ENCODE data around the gene PTPA.

PTPA gene

DNA sequence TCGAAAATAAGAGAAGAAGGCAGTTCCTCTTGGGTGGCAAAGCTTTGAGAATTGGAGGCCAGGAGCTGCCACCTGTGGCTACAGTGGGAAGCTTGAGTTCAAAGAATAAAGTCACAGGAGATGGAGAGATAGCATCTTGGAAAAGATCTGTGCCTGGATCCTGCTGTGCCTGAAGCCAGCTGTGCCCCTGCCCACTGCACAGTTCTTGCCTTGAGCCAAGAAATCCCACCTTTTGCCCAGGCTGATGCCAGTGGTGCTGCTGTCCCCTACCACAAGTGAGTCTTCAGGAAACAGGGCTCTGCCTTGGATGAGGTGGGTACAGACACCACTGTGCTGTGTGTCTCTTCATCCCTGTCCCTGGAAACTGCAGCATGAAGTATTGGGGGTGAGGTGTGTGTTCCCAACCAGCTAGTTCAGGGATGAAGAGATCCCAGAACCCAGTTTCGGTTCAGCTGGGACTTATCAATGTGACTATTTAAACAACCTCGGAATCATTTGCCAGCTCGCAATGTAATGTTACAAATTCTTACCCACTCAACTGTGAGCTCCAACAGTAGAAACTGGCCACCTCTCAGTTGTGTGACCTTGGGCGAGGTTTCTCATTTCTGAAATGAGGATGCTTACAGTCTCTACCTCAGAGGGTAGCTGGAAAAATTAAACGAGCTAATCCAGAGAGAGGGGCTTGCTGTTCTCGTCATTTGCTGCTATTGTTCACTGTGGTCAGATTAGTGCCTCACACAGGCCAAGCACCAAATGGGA lies 61.0 kb downstream of the PTPA start:
- TF ChIP-seq PAX5 (IDR thresholded peaks at IDR 0.05; ENCODE audit: insufficient read depth, low read length, severe bottlenecking) = no peak
- no peak for TF ChIP-seq POU2F2 (IDR thresholded peaks at IDR 0.05; ENCODE audit: low read depth, low read length)
- TF ChIP-seq SPI1 (IDR thresholded peaks at IDR 0.05; ENCODE audit: low read depth, low read length) = no peak
- FAIRE-seq (no peak), DNase-seq (ENCODE audit: insufficient read length, low spot score) (no peak)

DNA sequence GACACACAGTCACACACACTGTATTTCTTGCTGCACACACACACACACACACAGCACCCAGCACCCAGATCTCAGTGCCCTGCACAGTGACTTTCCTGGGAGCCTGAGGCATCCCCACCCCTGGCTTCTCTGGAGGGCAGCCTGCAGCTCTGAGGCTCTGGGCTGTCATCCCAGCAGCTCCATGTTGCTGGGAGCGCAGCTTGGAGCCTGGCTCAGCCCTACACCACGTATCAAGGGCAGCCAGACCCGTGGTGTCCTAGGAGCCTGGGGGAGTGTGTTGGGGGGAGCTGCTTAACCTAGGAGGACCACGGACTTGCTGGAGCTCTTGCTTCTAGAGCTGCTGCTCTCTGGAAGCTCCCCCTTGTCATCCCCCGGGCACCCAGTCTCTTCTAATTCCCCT lies 61.6 kb downstream of the PTPA start:
- no peak for DNase-seq (ENCODE audit: insufficient read length, low spot score)
- FAIRE-seq = no peak
- TF ChIP-seq POU2F2 (IDR thresholded peaks at IDR 0.05; ENCODE audit: low read depth, low read length) = no peak
- TF ChIP-seq TAF1 (IDR thresholded peaks at IDR 0.05; ENCODE audit: low read depth, low read length) = no peak
- TF ChIP-seq POLR2AphosphoS5 (IDR thresholded peaks at IDR 0.05; ENCODE audit: low read depth, low read length) = no peak
- no peak for TF ChIP-seq PAX5 (IDR thresholded peaks at IDR 0.05; ENCODE audit: insufficient read depth, low read length, severe bottlenecking)
- no peak for TF ChIP-seq POLR2A (IDR thresholded peaks at IDR 0.05; ENCODE audit: low read depth, low read length)
- TF ChIP-seq SPI1 (IDR thresholded peaks at IDR 0.05; ENCODE audit: low read depth, low read length) = no peak

- no peak for FAIRE-seq
- DNase-seq (ENCODE audit: insufficient read length, low spot score) = no peak
- TF ChIP-seq SPI1 (IDR thresholded peaks at IDR 0.05; ENCODE audit: low read depth, low read length) = no peak
- no peak for TF ChIP-seq PAX5 (IDR thresholded peaks at IDR 0.05; ENCODE audit: insufficient read depth, low read length, severe bottlenecking)
- no peak for TF ChIP-seq POLR2A (IDR thresholded peaks at IDR 0.05; ENCODE audit: low read depth, low read length)
- TF ChIP-seq TAF1 (IDR thresholded peaks at IDR 0.05; ENCODE audit: low read depth, low read length) = no peak
- no peak for TF ChIP-seq POLR2AphosphoS5 (IDR thresholded peaks at IDR 0.05; ENCODE audit: low read depth, low read length)
- TF ChIP-seq POU2F2 (IDR thresholded peaks at IDR 0.05; ENCODE audit: low read depth, low read length) = no peak
Measured at GRCh38 chr9:129173296-129174101, 62.3 kb downstream of the PTPA start.

DNA sequence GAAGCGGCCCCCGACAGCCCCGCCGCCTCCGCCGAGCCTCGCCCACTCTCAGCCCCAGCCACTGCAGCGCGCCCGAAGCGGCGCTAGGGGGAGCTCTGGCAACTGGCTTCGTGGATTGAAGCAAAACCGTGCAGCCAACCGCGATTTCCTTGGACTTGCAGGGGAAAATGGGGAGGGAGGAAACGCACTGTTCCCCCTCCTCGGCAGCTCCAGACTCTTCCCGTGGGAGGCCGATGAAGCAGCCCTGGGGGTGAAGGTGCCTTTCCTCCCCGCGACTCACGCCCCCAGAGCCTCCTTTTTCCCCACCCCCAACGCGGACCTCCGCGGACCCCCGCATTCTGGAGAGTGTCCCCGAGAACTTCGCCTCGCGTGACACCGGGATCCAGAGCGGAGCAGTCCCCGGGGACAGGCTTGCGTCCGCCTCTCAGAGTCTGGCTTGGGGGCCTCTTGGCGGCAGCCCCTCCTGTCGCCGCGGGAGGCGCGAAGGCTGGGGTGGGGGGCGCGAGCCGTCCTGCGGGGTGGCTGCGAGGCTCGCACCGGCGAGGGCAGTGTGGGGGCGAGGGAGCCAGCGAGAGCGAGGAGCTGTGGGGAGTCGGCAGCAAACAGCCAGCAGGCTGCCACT lies 63.0 kb downstream of the PTPA start:
- no peak for TF ChIP-seq POLR2AphosphoS5 (IDR thresholded peaks at IDR 0.05; ENCODE audit: low read depth, low read length)
- TF ChIP-seq SPI1 (IDR thresholded peaks at IDR 0.05; ENCODE audit: low read depth, low read length) = no peak
- 0 out of 2 replicates have a peak, but pooled peaks have one; percentile 55 for TF ChIP-seq POU2F2 (IDR thresholded peaks at IDR 0.05; ENCODE audit: low read depth, low read length)
- TF ChIP-seq PAX5 (IDR thresholded peaks at IDR 0.05; ENCODE audit: insufficient read depth, low read length, severe bottlenecking) = peak; percentile 37
- TF ChIP-seq POLR2A (IDR thresholded peaks at IDR 0.05; ENCODE audit: low read depth, low read length) = no peak
- TF ChIP-seq TAF1 (IDR thresholded peaks at IDR 0.05; ENCODE audit: low read depth, low read length) = no peak
- DNase-seq (ENCODE audit: insufficient read length, low spot score) (peak; percentile 87), FAIRE-seq (peak; percentile 82)

- TF ChIP-seq POLR2AphosphoS5 (IDR thresholded peaks at IDR 0.05; ENCODE audit: low read depth, low read length) (no peak), POU2F2 (IDR thresholded peaks at IDR 0.05; ENCODE audit: low read depth, low read length) (no peak), TAF1 (IDR thresholded peaks at IDR 0.05; ENCODE audit: low read depth, low read length) (no peak), PAX5 (IDR thresholded peaks at IDR 0.05; ENCODE audit: insufficient read depth, low read length, severe bottlenecking) (no peak), SPI1 (IDR thresholded peaks at IDR 0.05; ENCODE audit: low read depth, low read length) (no peak), POLR2A (IDR thresholded peaks at IDR 0.05; ENCODE audit: low read depth, low read length) (no peak)
- FAIRE-seq (no peak), DNase-seq (ENCODE audit: insufficient read length, low spot score) (no peak)
Measured at GRCh38 chr9:129174724-129175514, 63.7 kb downstream of the PTPA start.

- no peak for TF ChIP-seq POLR2A (IDR thresholded peaks at IDR 0.05; ENCODE audit: low read depth, low read length)
- TF ChIP-seq POLR2AphosphoS5 (IDR thresholded peaks at IDR 0.05; ENCODE audit: low read depth, low read length) = no peak
- no peak for TF ChIP-seq PAX5 (IDR thresholded peaks at IDR 0.05; ENCODE audit: insufficient read depth, low read length, severe bottlenecking)
- DNase-seq (ENCODE audit: insufficient read length, low spot score) (no peak), FAIRE-seq (no peak)
Measured at GRCh38 chr9:129175515-129175824, 64.3 kb downstream of the PTPA start.

- TF ChIP-seq PAX5 (IDR thresholded peaks at IDR 0.05; ENCODE audit: insufficient read depth, low read length, severe bottlenecking) (no peak), POLR2A (IDR thresholded peaks at IDR 0.05; ENCODE audit: low read depth, low read length) (no peak), SPI1 (IDR thresholded peaks at IDR 0.05; ENCODE audit: low read depth, low read length) (peak; percentile 81)
- peak; percentile 90 for FAIRE-seq
Measured at GRCh38 chr9:129175825-129176633, 64.8 kb downstream of the PTPA start.

GRCh38 chr9:129176701-129177442 lies 65.7 kb downstream of the PTPA start:
- no peak for FAIRE-seq
- no peak for TF ChIP-seq POLR2A (IDR thresholded peaks at IDR 0.05; ENCODE audit: low read depth, low read length)
- no peak for TF ChIP-seq POU2F2 (IDR thresholded peaks at IDR 0.05; ENCODE audit: low read depth, low read length)
- no peak for TF ChIP-seq TAF1 (IDR thresholded peaks at IDR 0.05; ENCODE audit: low read depth, low read length)
- TF ChIP-seq PAX5 (IDR thresholded peaks at IDR 0.05; ENCODE audit: insufficient read depth, low read length, severe bottlenecking) = no peak
- no peak for DNase-seq (ENCODE audit: insufficient read length, low spot score)

More at GRCh38 chr9:129175825-129176633, 64.8 kb downstream of the PTPA start:
- DNase-seq (ENCODE audit: insufficient read length, low spot score) = peak; percentile 63
